Measurements from ENCODE around the gene NFIC.

DNA sequence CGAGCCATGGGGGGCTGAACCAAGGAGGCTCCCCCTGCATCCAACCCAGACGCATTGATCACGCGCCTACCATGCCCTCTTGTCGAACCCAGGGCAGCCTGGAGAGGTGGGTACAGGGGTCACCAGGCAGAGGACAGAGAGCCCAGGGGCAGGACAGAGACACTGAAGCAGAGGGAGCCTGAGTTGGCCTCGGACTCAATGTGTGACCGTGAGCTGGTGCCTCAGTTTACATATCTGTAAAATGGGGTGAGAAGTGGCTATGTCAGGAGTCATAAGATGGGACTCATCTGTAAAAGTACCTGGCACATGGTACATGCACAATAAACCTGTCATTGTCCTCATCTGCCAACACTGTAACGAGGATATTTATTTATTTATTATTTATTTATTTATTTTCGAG is 24.1 kb upstream of the NFIC start:
- TF ChIP-seq, protein P1, sequence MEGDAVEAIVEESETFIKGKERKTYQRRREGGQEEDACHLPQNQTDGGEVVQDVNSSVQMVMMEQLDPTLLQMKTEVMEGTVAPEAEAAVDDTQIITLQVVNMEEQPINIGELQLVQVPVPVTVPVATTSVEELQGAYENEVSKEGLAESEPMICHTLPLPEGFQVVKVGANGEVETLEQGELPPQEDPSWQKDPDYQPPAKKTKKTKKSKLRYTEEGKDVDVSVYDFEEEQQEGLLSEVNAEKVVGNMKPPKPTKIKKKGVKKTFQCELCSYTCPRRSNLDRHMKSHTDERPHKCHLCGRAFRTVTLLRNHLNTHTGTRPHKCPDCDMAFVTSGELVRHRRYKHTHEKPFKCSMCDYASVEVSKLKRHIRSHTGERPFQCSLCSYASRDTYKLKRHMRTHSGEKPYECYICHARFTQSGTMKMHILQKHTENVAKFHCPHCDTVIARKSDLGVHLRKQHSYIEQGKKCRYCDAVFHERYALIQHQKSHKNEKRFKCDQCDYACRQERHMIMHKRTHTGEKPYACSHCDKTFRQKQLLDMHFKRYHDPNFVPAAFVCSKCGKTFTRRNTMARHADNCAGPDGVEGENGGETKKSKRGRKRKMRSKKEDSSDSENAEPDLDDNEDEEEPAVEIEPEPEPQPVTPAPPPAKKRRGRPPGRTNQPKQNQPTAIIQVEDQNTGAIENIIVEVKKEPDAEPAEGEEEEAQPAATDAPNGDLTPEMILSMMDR (conservative IDR thresholded peaks at IDR 0.05; ENCODE audit: low read length) = no peak
- TF ChIP-seq EZH2phosphoT487 (IDR thresholded peaks at IDR 0.05; ENCODE audit: borderline replicate concordance, low read depth, low read length) = no peak
